ENCODE measurements around the gene DR1.

Gene DR1

DNA sequence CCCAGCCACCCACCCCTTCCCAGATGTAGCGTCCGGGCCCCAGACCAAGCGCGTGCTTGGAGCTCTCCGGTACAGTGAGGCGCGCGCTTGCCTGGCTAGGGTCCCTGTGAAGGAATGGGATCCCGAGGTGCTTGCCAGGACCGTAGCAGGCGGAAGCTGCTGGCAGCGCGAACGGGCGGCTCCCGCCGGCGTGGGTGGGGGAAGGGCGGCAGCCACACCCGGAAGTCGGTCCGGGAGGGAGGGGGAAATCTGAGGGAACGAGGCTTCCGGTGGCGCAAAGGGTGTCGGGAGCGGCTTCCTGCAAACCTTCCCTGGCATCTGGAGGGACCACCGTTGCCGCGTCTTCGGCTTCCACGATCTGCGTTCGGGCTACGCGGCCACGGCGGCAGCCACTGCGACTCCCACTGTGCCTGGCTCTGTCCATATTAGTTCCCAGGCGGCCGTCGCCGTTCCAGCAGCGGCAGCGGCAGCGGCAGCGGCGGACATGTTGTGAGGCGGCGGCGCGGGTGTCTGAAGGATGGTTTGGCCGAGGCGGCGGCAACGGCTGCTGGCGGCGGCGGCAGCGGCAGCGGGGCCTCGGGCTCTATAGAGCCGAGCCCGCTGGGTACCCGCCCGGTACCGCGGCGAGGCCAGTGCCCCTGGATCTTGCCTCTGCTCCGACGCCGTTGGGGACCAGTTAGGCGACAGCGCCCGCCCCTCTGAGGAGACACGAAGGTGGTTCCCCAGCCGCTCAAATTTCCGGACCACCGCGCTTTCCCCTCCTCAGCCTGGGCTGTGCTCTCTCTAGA lies at the start of gene DR1:
Gene DR1 (plus strand): TSS at position 275 of the 788 bp plus-strand sequence. CDS start 739 bp downstream, outside the sequence.
- peak; percentile 86 for DNase-seq

DNA sequence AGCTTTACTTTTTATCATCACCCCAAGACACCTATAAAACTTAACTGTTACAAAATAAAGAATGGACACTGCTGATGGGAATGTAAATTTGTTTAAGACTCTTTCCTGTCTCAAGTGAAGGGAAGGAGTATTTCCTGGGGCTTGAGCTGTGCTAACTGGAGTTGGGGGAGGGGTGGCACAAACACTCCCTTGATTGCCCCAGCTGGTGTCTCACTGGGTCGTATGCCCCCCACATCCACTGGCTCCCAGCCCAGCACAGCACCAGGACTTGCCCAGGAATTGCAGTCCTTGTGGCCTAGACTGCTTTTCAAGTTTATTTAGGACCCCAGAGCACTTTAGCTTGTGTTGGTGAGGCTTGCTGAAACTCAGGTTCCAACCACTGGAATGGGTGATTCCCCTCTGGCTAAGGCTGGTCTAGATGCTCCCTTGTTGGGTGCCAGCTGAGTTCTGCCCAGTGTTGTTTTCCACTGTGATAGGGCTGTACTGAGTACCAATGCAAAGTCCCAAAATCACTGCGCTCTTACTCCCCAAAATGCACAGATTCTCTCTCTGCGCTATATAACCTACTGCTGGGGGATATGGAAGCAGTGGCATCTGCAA lies 49.1 kb upstream of the DR1 start:
- DNase-seq = no peak

DNA sequence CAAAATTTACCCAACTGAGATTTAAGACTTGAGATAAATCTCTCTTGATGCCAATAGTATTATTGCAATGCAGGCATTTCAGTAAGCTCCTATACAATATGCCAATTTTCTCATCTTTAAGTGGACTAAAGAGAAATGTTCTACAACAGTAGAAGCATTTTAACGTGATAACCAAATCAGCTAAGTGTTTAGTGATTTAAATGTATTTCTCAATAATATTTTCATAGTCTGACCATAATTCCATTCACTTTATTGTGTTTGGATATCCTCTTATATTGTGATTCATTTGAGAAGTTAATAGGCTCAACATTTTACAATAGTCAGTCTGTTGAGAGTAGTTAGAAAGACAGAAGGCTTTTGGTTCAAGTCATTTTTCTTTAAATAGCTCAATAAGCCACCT lies 44.6 kb upstream of the DR1 start:
- DNase-seq = no peak

DNA sequence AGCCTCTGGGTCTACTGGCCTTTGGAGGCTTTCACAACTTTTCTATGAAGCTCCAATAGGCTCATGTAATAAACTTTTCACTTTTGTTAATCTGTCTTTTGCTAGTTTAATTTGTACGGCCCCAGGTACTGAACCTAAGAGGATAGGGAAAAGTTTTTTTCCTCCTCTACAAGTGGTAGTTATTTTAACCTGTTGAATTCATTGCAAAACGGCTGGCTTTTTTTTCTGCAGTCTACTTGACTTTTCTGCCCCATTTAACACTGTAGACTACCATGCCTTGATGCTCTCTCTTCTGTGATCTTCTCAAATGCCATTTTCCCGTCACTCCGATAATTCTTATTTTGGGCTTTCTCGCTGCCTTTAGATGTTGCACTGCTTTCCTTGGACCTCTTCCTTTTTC lies 43.6 kb upstream of the DR1 start:
- no peak for DNase-seq

DNA sequence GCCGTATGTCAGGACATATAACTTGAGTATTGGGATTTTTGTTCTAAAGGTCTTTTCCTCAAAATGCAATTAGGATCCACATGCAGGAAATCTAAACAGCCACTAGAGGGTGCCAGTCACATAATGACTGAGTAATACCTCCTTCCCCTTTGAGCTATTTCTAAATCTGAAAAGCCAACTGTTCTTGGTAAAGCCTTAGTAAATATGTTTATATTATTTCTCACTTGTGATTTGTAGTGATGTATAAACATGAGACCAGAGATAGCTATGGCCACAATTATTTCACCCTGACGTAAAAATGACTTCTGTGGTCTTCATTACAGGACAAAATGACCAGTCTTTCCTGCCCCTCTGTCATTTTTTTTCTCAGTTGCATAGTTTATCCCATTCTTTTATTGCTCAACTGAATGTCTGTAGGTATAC lies 41.0 kb upstream of the DR1 start:
- DNase-seq = peak; percentile 70

DNA sequence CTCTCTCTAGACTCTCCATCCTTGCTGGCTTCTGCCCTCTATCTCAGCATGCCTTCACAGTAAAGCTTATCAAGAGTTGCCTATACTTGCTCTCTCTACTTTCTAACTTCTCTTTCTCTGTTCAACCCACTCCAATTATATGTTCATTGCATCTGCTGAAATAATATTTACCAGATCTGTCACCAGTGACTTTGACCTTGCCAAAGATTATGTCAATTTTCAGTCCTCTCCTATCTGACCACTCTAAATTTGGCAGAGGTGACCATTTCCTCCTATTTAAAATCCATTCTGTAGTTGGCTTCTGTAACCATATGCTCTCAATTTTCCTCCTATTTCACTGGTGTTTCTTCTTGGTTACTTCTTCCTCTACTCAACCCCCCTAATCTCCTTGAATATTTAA lies 38.8 kb upstream of the DR1 start:
- no peak for DNase-seq

DNA sequence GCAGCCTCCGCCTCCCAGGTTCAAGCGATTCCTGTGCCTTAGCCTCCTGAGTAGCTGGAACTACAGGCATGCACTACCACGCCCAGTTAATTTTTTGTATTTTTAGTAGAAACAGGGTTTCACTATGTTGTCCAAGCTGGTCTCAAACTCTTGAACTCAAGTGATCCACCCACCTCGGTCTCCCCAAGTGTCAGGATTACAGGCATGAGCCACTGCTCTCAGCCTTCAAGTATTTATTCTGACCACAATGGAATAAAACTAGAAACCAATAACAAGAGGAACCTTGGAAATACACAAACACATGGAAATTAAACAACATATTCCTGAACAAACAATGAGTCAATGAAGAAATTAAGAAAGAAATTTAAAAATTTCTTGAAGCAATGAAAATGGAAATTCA lies 32.7 kb upstream of the DR1 start:
- DNase-seq = no peak

DNA sequence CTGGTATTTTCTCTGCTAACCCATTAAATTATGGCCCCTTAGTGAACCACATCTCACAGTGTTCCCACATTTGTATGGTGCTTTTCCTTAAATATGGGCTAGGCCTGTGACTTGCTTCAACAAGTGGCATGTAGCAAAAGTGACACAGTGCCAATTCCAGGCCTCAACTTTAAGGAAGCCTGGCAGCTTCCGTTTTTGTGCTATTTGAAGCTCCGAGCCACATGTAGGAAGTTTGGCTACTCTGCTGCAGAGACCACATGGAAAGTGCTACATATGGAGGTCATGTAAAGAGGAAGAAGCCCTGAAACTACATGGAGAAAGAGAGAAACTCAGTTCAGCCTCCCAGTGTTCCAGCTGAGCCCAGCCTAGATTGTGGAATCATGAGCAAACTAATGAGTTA lies 28.5 kb upstream of the DR1 start:
- DNase-seq = no peak

DNA sequence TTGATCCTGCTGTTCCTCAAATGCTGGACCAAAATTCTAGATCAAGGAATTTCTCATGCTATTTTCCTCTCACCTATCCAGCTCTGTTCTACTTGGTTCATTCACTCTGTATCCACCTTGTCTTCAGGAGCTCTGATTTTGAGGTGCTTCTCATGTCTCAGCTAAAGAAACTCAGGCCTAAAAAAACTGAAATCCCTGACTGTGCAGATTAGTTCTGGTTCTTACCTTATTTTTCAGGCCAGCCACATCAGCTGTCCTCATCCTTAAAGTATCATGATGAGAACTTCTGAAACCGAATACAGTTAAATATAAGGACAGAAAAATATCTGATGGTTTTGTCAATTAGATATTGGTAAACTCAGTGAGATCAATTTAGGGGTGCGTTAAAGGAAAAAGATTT lies 27.8 kb upstream of the DR1 start:
- no peak for DNase-seq

DNA sequence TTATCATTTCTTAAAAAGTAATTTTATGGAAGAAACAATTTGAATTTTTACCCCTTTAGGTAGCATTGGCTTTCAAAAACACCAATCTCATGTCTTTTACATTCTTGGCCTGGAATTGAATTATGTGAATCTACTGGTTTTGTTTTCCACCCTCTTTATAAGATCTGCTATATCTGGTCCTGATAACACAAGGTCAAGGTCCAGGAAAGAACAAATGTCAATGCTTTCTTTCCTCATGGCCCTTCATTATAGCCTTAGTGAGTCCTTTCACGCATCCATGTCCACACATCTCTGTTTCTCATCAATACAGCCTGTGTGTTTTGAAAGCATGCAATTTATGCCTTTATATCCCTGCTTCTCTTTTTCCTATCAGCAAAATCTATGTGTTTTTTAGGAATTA lies 24.0 kb upstream of the DR1 start:
- DNase-seq = no peak

DNA sequence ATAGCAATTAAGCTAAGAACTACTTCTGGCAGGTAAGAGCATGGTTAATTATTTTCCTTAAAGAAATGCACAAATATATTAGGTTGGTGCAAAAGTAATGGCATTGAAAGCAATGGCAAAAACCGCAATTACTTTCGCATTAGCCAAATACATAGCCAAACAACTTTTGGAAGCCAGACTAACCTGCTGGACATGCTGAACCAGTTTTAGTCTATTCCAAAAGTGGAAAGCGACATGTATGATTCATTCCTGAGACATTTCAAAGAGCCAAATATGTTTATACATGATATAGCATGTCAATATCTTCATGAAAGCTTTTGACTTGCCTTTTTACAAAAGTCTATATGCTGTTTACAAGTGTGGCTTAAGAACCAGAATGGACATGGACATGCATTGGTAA lies 23.4 kb upstream of the DR1 start:
- DNase-seq = no peak

DNA sequence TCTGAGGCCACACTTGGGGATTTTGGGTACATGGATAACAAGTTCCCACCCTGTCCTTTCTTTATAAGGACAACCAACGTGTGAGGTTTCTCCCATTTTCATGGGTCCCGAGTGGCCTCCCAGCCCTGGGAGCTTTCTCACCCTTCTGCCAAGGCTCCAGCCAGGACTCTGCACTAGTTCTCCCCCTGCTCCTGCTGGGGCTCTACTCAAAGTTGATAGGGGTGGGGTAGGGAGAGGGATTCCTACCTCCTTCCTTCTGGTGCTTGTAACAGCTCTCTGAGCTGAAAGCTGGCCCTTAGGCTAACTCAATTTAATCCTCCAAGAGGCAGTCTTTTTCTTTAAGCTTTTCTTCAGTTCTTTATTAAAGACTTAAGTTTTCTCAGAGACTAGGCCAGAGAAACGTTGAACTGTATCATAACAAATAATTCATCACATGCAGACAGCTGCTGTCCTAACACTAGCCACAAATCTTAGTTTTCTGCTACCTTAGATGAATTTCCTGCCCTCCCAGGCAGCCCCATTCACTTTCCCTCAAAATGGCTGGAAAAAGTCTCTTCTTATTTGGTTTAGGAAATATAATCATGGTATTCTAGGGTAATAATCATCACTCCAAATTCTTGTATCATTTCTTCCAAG lies 22.4 kb upstream of the DR1 start:
- no peak for DNase-seq

DNA sequence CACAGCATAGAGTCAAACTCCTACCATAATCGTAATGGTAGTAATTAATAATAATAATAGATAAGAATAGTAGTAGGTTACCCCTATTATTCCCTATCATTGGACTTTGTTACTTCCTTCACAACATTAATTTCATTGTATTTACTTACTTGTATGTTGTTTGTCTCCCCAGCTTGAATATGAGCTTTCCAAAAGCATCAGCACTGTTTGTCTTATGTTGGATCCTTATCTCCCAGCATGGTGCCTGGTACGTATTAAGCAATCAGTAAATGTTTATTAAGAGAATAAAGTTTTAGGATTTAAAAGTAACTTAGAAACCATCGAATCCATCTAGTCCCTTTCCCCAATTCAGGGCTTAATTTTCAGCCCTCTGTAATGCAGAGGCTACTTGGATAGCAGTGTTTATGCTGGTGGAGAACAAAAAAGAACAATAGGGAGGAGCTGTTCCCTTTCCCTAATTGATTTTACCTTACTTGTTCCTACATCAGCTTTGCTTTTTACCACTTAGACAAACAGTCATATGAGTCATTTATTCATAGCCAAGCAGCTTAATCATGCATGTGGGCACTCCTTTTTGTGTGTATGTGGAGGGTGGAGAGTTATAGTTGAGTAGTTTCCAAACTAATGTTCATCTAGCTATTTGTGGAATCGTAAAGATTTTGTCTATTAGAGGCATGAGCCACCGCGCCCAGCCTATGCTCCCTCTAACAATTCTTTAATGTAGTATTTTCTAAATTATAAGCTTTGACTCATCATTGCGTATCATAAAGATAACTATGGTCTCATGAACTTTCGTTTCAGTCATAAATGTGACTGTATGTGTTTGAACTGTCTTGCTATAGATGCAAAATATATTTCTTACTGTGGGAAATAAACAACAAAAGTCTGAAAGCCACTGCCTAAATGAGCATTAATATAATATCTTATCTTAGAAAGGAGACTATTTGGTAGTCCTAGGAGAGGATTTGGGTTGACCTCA lies 20.9 kb upstream of the DR1 start:
- DNase-seq = no peak

DNA sequence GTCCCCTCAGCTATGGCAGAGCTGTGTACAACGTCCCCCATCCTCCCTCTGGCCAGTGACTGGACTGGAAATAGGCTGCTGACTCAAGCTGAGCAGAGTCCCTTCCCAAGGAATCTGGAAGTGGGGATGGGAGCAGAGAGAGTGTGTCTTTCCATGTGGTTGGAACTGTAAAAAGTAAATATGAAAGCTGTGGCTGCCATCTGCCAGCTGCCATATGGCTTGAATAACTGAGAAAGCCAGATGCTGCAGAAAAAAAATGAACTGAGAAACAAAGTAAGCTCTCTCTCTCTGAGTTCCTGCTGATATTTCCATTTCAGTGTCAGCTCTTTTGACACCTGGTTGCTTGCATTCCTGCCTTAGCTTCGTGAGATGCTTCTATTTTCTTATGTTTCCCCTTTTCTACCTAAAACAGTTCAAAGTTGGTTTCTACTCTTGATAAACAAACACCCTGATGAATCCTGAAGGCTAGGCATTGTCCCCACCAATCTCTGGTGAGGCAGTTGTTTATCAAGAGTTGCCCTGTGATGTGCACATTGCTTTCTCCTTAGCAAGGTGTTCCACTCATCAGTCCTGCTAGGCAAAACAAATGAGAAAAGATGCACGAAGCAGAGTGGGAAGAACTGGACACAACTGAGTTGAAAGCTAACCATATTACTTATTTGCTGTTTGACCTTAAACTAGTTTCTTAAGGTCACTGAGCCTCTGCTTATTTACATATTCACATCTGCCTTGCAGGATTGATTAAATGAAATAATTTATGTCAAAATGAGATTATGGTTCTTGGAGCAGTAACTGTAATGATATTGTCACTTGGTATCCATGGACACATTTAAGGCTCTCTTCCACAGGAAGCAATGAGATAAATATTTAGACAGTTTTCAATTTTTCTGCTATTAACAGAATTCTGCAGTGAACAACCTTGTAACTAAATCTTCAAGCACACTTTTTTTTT lies 16.6 kb upstream of the DR1 start:
- no peak for DNase-seq

DNA sequence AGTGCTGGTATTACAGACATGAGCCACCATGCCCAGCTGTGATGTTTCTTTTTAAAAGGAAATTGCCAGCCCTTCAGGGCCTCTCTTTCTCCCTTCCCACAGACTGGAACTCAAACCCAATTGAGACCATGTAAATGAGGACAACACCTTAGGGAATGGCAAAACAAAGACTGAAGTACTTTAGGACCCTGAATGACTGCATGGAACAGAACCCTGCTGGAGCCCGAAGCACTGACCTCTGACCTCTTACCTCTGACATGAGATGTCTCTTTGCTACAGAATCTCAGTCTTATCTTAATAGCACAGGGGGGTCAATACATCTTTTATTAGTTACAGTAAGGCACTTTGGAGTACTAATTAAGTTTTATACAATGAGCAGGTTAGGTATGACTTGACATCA lies 15.5 kb upstream of the DR1 start:
- no peak for DNase-seq

DNA sequence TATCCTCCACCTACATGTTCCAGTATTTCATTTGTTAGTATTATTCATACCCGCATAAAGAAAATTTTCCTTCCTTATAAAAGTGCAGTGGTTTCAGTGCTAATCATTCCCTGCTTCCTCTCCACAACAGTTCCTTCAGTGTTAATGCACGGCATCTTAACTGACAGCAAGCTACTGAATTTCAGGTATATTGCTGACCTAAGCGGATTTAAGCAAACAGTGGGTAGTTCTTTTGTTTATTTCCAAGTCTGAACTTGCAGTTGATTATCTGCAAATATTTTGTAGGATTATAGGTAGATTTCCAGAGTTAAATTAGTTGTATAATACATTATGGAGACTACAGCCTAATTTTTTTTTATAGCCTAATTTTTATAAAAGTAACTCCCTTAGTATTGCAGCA lies 15.1 kb upstream of the DR1 start:
- no peak for DNase-seq

DNA sequence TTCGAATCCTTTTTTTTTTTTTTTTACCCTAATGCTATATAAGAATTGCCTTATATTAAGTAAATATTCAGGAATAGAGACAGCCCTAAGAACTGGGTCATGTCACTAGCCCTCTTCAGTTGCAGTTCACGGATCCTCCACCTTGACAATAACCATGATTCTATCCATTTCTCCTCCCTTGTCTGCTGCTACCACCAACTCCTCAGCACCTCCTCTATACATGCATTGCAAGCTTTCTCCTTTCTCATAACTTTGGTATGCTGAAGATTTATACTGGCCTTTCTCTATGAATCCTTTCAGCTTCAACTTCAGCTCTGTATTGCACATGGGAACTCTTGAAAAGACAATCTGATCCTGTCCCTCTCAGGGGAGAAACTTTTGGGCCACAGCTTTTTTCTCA lies 14.3 kb upstream of the DR1 start:
- DNase-seq = no peak

DNA sequence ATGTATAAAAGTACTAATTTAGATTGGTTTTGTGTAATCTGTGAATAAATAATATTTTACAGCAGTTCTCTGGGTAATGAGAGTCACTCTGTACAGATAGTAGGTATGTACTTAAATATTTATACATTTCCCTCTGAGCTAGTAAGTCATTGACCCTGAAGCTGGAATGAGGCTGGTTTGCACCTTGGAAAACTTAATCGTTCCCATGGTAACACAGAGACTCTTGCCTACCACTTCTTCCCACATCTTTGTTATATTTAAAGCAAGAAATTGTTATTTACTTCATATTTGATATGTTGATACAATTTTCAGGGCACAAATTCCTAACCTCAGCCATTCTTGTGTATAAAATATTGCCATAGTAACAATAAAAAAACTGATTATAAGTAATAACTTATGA lies 13.3 kb upstream of the DR1 start:
- DNase-seq = no peak

DNA sequence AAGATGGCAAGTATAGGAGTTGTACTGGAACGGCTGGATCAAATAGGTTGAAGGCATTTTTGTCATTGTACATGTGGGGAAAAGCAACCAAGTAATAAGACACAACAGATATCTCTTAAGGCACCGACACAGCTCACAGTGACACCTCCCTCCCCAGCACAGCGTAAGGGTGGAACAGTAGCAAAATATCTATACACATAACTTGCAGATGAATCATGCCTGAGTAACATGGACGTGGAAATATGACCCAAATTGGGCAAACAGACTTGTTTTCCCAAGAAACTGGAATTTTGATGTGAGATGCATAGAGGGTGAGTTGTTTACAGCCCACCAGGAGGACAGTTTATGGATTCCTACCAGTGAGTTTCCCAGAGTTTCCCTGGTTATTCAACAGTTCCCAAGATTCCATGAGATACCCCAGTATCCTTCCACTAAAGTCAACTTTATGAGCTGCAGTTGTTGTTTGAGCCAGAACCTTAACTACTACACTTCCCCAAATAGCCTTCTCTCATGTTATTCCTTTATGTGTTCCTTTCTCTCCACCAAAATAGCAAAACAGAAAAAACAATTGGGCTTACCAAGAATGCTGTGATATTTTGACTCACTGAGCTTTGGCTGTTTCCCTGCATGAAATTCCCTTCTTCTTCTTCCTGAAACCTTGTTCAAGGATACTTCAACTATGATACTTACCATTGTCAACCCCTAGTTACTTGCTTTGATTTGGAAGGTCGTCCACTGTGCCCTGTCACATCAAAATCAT lies 7.1 kb upstream of the DR1 start:
- no peak for DNase-seq

DNA sequence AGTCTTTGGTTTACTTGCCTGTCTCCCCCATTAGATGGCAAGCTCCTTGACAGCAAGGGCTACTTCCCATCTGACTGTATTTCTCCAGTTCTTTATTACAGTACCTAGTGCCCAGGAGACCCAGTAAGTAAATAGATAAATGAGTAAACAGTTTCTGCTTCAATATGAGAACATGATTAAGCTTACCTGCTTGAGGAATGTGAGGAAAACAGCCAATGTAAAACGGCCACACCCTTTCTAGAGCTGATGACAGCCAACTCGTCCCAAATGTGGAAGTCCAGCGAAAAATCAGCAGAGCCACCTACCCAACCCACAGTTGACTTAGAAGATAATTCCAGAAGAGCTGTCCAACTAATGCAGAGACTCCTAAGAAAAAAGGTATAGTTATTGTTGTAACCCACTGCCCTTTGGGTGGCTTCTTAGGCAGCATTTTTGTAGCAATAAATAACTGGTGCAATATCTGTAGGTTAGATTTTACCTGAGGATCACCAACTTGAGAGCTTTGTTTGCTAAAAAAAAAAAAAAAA lies 6.5 kb upstream of the DR1 start:
- no peak for DNase-seq

DNA sequence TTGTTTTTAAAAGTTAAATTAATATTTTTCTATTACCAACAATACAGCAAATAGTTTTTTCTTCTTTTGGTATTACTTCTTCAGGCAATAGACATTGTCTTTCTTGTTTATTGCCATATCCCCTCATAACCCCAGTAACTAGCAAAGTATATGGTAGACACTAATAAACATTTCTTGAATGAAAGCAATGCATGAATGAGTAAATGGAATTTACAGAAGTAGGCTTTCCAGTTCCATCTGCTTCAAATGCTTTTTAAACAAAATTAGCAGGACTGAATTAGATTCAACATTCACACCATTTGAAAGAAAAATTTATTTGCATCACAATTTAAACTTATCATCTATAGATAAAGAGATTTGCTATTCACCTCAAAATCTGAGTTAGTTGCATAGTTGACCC lies 5.6 kb upstream of the DR1 start:
- no peak for DNase-seq

Data from CD4-positive, alpha-beta T cell treated with Interleukin-4 for 4 hours (primary cell).